HG03025 (cell line): Measurements from ENCODE around the gene PLIN1.

Experiments used
- ATAC-seq: cut with Tn5 transposase; IDR thresholded peaks from one replicate; pipeline ENCODE4 v1.9.1; 2021; ENCODE audit warnings: mild to moderate bottlenecking, moderate library complexity; ENCODE audit not compliant: unreplicated experiment, low FRiP score

PLIN1 gene

GRCh38 chr15:89654847-89655805 is 24.0 kb downstream of the PLIN1 start, which contains the start of gene KIF7:
Gene KIF7 (minus strand): TSS chr15:89655467. CDS start chr15:89652930, 2,537 bp downstream.
- no peak for ATAC-seq

DNA sequence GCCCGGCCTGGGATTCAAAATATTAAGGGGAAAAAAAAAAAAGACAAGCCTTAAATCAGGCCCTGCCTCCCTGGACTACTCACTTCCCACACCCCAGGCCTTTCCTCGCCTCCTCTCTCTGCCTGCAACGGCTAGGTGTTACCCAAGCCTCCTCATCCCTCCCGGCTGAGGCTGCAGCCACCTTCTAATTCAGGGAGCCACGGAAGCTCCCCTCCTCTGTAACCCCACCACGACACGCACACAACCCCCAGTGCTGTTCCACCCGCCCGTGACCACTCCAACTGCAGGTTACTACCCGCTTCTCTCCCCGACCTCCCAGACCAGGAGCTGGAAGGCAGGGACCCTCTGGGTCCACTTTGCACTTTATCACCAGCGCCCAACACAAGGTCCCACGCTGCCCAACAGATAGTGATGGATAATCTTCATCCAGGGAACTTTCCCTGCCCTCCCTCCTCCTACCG is 24.8 kb downstream of the PLIN1 start:
- ATAC-seq: no peak

DNA sequence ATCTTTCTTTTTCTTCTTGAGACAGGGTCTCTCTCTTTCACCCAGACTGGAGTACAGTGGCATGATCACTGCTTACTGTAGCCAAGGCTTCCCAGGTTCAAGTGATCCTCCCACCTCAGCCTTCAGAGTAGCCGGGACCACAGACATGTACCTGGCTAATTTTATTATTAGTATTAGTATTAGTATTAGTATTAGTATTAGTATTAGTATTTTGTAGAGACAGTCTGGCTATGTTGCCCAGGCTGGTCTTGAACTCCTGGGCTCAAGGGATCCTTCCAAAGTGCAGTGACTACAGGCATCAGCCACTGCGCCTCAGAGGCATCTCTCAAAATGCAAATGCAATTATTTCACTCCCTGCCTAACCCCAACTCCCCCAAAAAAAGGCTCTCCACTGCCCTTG is 25.6 kb downstream of the PLIN1 start:
- no peak for ATAC-seq

DNA sequence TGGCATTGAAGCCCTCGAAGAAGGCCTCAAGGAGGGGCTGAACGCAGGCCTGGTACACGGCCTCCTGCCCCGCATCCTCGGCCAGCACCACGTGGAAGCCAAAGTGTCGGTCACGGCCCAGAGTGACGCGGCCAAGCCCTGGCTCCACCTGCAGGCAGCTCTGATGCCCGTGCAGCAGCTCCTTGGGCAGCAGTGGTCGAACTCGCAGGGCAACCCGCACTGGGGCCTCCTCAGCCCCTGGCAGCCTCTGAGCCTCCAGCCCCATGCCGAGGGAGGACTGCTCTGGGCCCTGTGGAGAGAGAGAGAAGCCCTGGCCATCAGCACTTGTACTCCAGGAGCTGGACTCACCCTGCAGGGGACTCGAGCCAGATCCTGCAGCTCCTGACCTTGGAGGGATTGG is 26.5 kb downstream of the PLIN1 start:
- no peak for ATAC-seq

GRCh38 chr15:89652131-89652530 is 27.0 kb downstream of the PLIN1 start:
- ATAC-seq: no peak

- ATAC-seq: no peak
Observed at GRCh38 chr15:89649716-89650115, 29.5 kb downstream of the PLIN1 start.

GRCh38 chr15:89649013-89649625 is 30.0 kb downstream of the PLIN1 start:
- ATAC-seq: no peak

GRCh38 chr15:89648106-89649012 is 30.8 kb downstream of the PLIN1 start:
- ATAC-seq: no peak

DNA sequence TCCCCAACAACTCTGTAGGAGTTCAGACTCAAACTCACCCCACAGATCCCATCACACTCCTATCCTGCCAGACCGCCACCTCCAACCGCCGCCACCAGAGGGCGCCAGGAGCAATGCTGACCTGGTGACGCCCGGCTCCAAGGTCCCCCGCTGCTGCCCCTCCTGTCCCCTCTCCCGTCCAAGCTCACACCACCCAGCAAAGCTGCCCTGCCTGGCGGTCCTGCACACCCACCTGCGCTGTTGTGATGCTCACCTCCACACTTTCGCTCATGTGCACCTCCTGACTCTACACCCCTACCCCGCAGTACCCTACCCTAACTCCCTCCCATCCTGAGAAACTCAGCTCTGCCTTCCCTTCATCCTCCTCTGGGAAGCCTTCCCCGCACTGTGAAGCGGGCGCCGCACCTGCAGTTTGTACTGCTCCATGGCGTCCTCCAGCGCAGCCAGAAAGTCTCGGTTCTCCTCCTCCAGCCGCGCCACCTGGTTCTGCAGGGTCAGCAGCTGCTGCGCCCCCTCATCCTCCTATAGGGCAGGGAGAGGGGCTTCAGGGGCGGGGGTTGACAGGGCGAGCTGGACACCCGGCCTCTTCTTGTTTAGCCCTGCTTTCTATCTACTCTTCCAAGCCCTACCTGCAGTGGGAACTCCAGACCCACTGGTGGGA is 31.8 kb downstream of the PLIN1 start:
- no peak for ATAC-seq

DNA sequence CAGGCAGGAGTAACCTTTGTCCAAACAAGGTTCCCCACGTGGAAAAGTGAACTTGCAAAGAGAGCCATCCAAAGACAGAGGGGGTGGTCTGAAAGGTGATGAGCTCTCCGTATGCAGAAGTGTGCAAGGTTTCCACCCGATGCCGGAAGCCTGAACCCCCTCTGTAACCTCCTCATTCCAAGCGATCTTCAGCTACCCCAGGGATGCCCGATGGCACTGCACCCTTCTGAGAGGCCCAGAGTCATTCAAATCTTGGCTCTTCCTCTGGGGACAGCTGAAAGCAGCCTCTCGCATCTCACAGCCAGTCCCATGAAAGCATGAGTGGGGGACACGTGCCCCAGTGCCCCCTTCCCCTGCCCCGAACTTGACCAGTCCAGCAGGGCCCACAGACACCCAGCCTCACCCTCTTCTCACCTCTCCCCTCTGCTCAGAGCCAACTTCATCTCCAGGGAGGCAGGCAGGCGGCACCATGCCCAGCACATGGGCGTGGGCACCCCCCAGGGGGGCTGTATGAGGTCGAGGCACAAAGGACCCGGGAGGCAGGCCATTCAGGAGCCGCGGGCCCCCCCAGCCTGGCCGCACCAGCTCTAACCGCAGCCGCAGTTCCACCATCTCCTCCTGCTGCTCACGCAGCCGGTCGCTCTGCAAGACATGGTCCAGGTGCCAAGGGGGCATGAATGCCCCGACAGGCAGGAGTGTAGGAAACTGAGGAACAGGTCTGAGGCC is 32.6 kb downstream of the PLIN1 start:
- no peak for ATAC-seq

DNA sequence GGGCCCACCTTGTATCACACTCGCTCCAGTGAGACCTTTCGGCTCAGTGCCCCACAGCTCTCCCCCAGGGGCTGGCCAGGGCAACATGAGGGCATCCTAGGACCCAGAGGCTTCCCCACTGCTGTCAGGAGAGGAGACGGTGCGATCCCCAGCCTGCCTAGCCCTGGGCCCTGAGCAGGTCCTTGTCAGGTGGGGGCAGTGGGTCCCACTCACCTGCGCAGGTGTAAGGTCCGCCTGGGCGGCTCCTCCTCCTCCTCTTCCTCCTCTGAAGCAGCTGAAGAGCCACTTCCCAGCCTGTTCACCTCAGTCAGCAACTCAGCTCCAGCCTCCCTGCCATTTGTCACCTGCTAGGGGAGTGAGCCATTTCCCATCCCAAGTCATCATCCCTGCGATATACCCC is 33.5 kb downstream of the PLIN1 start:
- no peak for ATAC-seq

DNA sequence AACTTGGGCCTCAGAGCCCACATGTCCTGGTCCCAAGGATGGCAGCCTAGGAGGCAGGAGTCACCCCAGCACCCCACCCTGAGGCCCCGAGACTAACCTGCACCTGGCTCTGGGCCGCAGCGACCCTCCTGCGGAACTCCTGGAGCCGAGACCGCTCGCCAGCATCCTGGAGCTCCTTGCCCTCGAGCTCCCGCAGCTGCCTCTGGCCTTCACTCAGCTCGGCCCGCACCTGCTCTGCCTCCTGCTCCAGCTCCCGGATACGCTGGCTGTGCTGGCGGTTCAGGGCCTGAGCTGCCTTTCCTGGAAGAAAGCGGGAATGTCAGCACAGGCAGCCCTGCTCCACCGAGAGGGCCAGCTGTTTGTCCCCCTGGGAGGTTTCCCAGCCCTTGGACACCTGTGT is 37.1 kb downstream of the PLIN1 start:
- no peak for ATAC-seq

- no peak for ATAC-seq
Observed at GRCh38 chr15:89641053-89641452, 38.1 kb downstream of the PLIN1 start.

- ATAC-seq: no peak
Observed at GRCh38 chr15:89640245-89640644, 38.9 kb downstream of the PLIN1 start.

- ATAC-seq: no peak
Observed at GRCh38 chr15:89633585-89633984, 45.6 kb downstream of the PLIN1 start.

DNA sequence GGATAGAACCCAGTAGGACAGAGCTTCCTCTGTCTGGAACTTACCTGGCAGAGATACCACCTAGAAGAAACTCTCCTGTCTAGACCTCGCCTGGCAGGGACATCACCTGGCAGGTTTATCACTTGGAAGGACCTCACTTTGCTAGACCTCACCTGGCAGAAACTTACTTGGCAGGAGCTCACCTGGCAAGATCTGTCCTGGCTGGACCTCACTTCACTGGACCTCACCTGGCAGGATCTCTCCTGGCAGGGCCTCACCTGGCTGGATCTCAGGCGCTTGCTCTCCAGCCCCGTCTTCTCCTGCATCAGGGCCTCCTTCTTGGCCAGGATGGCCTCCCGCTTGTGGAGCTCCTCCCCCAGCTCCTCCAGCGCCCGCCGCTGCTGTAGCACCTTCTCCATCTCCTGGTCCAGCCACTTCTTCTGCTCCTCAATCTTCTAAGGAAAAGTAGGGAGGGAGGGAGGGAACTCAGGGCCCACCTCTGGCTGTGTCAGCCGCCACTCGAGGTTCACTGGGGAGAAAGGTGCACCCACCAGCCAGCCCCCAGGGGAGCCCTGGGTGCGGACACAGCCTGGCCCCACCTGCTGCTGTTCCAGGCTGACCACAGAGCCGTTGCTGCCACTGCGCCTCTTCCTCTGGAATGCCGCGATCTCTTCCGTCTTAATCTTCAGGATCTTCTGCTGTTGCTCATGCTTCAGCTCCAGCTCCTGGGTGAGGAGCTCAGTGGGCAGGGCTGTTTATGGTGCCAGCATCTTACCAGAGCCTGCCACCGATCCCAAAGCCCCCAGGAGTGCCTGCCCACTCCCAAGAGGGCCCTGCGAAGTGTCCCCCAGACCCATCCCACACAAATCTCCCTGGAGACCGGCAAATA is 46.4 kb downstream of the PLIN1 start:
- ATAC-seq: no peak

DNA sequence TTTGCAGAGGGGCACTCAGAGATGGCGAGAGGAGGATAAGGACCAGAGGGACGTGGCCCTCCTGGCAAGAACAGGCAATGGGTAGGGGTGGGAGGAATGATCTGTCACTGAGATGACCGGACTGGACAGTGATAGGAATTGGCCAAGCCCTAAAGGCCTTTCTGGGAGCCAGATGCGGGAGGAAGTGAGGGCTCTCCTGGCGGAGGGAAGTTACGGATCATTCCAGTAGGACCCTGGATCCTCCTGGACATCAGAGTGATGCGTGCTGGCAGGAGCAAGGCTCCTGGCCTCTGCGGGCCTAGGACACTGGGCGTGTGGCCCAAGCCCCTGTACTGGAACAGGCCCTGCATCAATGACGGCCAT is 47.3 kb downstream of the PLIN1 start:
- no peak for ATAC-seq

DNA sequence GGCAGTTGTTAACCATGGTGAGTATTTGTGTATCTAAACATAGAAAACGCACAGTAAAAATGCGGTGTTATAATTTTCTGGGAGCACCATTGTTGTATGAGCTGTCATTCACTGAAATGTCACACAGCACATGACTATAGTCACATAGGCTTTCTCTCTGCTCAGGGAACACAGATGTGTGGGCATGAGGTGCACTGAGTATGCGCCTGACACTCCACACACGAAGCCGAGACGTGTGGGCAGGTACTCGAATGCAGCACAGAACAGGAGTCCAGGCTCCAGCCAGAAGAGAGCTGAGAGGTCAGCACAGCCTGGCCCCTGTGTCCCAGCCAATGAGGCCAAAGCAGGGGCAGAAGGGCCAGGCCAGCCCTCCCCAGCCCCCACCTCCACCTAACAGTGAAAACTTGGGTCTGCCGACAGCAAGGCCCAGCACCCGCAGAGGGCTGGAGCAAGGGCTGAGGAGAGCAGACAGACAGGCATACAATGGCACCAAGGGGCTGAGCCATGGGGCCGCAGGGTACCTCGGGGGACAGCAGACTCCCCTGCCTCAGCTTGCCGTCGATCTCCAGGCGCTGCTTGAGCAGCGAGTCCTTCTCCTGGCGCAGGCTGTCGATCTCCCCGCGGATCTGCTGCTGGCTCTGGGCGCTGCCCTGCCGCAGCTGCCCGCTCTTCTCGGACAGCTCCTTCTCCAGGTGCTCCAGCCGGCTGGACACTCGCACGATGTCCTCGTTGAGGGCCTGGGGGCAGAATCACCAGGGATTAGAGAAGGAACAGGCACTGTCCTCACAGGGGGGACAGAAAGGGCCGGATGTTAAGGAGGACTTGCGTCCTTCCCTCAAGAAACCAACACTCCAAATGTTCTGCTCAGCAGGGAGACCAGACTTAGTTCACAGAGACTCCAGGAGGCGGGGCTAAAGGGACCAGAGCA is 47.9 kb downstream of the PLIN1 start:
- ATAC-seq: no peak
